Measurements from ENCODE around the gene NAGPA. TPM values are rescaled to one million over a fixed set of nuclear protein-coding genes. Genes with fewer than 3 reads are reported as not detected.

Gene NAGPA
- total RNA-seq, 1 experiment from 2014 or later = 12.5 TPM

- no peaks in the 10 kb centered on the region for H3K4me1 Mint-ChIP-seq
- no peaks in the 10 kb centered on the region for H3K36me3 Mint-ChIP-seq
- no peak overlapping the region for H3K27ac Mint-ChIP-seq
- no peak overlapping the region for H3K4me3 Mint-ChIP-seq
- DNase-seq (ENCODE audit: low spot score) (no peak), ATAC-seq (no peak)
- ChIA-PET CTCF (no interaction called here), POLR2A (no interaction called here)
- H3K9me3 Mint-ChIP-seq = peaks cover 7% of the 10 kb centered on the region
- no peaks in the 10 kb centered on the region; the same call in 1 of the 2 replicates for H3K27me3 Mint-ChIP-seq (ENCODE audit: low read depth)
- TF ChIP-seq SMAD3 (CRISPR knock-in tag; IDR thresholded peaks at IDR 0.05; ENCODE audit: borderline replicate concordance) = no peak
- 0 out of 2 replicates have a peak, but pooled peaks have one; percentile 14 for TF ChIP-seq GTF2I (CRISPR knock-in tag; conservative IDR thresholded peaks at IDR 0.05)
These were observed 53.7 kb downstream of the NAGPA start for GRCh38 chr16:4979736-4980660.

- H3K4me1 Mint-ChIP-seq = no peaks in the 10 kb centered on the region
- peaks cover 4% of the 10 kb centered on the region for H3K9me3 Mint-ChIP-seq
- no peak for ATAC-seq
- no peak overlapping the region for H3K27ac Mint-ChIP-seq
- no peaks in the 10 kb centered on the region; the same call in 1 of the 2 replicates for H3K27me3 Mint-ChIP-seq (ENCODE audit: low read depth)
- ChIA-PET CTCF (no interaction called here), POLR2A (no interaction called here)
- H3K4me3 Mint-ChIP-seq = no peak overlapping the region
- DNase-seq (ENCODE audit: low spot score) = no peak
- H3K36me3 Mint-ChIP-seq = no peaks in the 10 kb centered on the region
- no peak for TF ChIP-seq KAT7 (CRISPR knock-in tag; IDR thresholded peaks at IDR 0.05; ENCODE audit: borderline replicate concordance)
- no peak for TF ChIP-seq IRF2 (CRISPR knock-in tag; IDR thresholded peaks at IDR 0.05; ENCODE audit: borderline replicate concordance, low read depth)
- no peak for TF ChIP-seq USF2 (CRISPR knock-in tag; IDR thresholded peaks at IDR 0.05)
- no peak for TF ChIP-seq NFYB (CRISPR knock-in tag; conservative IDR thresholded peaks at IDR 0.05; ENCODE audit: low read depth)
These were observed 54.6 kb downstream of the NAGPA start for GRCh38 chr16:4979164-4979563.

- no peak for DNase-seq (ENCODE audit: low spot score)
- ATAC-seq = no peak
- ChIA-PET POLR2A (no interaction called here), CTCF (interaction anchor here (0.6 to 1.2 kb wide), 2 partner anchors 48 to 82 kb away, joined by 3 to 4 read pairs; no protein-coding TSS in a partner anchor)
- no peaks in the 10 kb centered on the region for H3K36me3 Mint-ChIP-seq
- no peak overlapping the region for H3K4me3 Mint-ChIP-seq
- no peaks in the 10 kb centered on the region for H3K9me3 Mint-ChIP-seq
- TF ChIP-seq ZNF425 (CRISPR knock-in tag; conservative IDR thresholded peaks at IDR 0.05) (no peak), ZNF263 (CRISPR knock-in tag; IDR thresholded peaks at IDR 0.05; ENCODE audit: low read depth) (no peak), ZNF219 (CRISPR knock-in tag; IDR thresholded peaks at IDR 0.05; ENCODE audit: borderline replicate concordance) (no peak), RELA (CRISPR knock-in tag; IDR thresholded peaks at IDR 0.05; ENCODE audit: borderline replicate concordance) (no peak), NFE2L1 (CRISPR knock-in tag; IDR thresholded peaks at IDR 0.05) (no peak), JAZF1 (CRISPR knock-in tag; IDR thresholded peaks at IDR 0.05) (no peak), ZNF396 (CRISPR knock-in tag; IDR thresholded peaks at IDR 0.05; ENCODE audit: borderline replicate concordance) (no peak), STAT6 (CRISPR knock-in tag; conservative IDR thresholded peaks at IDR 0.05; ENCODE audit: low read depth) (no peak), USF1 (CRISPR knock-in tag; IDR thresholded peaks at IDR 0.05) (no peak), GTF2I (CRISPR knock-in tag; conservative IDR thresholded peaks at IDR 0.05) (no peak)
- peaks cover 4% of the 10 kb centered on the region; the same call in 1 of the 2 replicates for H3K4me1 Mint-ChIP-seq
- no peak overlapping the region for H3K27ac Mint-ChIP-seq
- H3K27me3 Mint-ChIP-seq (ENCODE audit: low read depth) = no peaks in the 10 kb centered on the region; the same call in 1 of the 2 replicates
These were observed 57.1 kb downstream of the NAGPA start for GRCh38 chr16:4976611-4977145.

Measured in WTC11 (cell line).